SIG-M5 treated with dmso at 0.1 percent for 504 hours (cell line): ENCODE results near the gene RASGRP4.
A peak's percentile ranks its signal among the peaks of the same experiment; 100 is the strongest.
"Not testable (repeated sequence)": the region's sequence is repeated elsewhere in the genome, so short reads cannot be mapped to it uniquely, and the experiment has no call there.

Source experiments
- DNase-seq: peaks from one replicate; lab custom pipeline; 2025; ENCODE audit not compliant: unreplicated experiment; lab: John Stamatoyannopoulos, UW

Gene RASGRP4, protein sequence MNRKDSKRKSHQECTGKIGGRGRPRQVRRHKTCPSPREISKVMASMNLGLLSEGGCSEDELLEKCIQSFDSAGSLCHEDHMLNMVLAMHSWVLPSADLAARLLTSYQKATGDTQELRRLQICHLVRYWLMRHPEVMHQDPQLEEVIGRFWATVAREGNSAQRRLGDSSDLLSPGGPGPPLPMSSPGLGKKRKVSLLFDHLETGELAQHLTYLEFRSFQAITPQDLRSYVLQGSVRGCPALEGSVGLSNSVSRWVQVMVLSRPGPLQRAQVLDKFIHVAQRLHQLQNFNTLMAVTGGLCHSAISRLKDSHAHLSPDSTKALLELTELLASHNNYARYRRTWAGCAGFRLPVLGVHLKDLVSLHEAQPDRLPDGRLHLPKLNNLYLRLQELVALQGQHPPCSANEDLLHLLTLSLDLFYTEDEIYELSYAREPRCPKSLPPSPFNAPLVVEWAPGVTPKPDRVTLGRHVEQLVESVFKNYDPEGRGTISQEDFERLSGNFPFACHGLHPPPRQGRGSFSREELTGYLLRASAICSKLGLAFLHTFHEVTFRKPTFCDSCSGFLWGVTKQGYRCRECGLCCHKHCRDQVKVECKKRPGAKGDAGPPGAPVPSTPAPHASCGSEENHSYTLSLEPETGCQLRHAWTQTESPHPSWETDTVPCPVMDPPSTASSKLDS

DNA sequence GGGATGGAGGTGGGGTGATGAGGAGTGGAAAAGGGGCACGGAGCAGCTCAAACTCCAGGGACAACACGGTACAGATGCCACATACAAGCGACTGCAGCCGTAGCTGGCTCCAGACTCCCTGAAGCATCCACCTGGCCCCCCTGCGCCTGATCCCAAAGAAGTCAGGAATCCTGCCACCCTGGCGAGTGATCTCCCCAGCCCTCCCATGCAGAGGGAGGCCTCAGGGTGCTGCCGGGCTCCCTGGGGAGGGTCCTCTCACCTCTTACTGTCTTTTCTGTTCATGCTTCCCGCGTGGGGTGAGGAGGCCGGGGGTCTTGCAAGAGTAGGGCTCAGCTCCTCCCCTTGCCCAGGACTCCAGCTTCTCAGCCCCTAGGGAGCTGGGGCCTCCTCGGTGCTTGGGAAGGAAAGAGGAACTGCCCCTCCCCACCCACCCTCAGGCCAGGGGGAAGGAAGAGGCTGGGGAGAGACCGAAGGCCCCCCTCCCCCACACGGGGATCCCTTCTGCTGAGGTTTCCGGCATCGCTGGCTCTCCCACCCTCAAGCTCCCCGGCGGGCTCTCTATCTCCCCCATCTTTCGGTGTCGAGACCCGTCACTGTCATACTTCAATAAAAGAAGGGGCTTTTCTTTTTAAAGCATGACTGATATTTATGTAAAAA is at the start of gene RASGRP4:
TSS of gene RASGRP4 (minus strand) at position 410 of the 657 bp plus-strand sequence. CDS start at position 282, 128 bp downstream.
- DNase-seq: peak; percentile 62

DNA sequence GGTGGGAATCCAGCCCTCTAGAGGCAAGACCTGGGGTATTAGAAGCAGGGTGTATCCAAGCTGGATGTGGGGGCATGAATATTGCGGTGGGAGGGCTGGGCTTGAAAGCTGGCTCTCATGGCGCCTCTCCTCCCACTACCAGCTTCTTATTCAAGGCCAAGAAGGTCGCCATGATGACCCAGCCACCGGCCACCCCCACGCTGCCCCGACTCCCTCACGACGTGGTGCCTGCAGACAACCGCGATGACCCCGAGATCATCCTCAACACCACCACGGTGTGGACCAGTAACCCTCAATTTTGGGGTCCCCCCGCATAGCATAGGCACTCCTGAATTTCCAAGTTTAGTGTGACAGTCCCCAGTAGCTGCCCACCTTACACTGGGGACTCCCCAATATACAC is 49.2 kb upstream of the RASGRP4 start:
- no peak for DNase-seq

DNA sequence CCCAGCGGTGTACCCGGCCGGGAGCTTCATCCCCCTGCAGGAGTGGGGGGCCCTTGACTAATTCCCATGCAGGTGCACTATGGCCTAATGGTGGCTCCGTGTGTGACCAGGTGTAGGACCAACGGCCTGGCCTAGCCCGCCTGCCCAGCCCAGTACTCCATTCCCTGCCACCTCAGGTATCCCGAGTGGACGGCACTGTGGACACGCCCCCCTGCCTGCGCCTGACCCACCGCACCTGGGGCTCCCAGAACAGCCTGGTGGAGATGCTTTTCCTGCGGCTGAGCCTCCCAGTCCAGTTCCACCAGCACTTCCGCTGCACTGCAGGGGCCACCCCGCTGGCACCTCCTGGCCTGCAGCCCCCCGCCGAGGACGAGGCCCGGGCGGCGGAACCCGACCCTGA is 47.2 kb upstream of the RASGRP4 start:
- no peak for DNase-seq

DNA sequence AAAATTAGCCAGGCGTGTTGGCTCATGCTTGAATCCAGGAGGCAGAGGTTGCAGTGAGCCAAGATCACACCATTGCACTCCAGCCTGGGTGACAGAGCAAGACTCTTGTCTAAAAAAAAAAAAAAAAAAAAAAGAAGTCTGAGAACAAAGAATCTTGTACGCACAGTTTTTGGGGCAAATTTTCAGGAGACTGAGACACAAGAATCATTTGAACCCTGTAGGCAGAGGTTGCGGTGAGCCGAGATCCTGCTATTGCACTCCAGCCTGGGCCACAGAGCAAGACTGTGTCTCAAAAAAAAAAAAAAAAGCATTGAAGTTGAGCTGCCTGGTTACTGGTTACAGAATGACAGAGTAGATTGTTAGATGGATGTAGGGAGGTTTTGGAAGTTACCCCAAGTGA is 46.7 kb upstream of the RASGRP4 start:
- DNase-seq: not testable (repeated sequence)

DNA sequence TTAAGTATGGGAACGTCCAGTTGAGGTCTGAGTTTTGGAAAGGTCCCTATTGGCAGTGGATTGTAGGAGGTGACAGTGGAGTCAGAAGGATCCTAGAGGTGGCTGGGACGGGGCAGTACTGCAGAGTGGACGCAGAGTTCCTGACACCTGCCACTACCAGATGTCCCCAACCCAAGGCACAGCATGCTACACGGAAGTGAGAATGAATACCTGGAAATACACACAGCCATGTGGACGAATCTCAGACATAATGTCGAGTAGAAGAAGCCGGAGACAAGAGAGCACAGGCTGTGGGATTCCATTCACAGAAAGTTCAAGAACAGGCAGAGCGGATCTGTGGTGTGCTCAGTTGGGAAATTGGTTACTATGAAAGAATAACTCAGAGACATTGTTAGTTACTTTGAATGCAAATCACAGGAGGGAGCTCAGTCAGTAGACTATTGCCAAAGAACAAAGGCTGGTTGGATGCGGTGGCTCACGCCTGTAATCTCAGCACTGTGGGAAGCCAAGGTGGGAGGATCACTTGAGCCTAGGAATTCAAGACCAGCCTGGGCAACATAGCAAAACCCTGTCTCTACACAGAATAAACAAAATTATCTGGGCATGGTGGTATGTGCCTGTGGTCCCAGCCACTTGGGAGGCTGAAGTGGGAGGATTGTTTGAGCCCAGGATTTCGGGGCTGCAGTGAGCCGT is 44.9 kb upstream of the RASGRP4 start:
- DNase-seq: no peak

DNA sequence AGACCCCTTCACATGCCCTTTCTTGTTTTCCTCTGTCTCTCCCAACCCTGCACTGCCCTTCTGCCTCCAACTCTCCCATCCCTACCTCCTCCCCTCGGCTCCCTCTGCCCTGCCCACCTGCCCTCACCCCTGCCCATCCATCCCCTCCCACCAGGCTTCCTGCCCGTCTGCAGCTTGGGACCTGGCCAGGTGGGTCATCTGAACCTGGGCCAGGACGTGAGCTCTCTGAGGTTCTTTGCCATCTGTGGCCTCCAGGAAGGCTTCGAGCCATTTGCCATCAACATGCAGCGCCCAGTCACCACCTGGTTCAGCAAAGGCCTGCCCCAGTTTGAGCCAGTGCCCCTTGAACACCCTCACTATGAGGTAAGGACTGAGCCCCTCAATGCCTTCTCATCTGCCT is 43.1 kb upstream of the RASGRP4 start:
- DNase-seq: no peak

DNA sequence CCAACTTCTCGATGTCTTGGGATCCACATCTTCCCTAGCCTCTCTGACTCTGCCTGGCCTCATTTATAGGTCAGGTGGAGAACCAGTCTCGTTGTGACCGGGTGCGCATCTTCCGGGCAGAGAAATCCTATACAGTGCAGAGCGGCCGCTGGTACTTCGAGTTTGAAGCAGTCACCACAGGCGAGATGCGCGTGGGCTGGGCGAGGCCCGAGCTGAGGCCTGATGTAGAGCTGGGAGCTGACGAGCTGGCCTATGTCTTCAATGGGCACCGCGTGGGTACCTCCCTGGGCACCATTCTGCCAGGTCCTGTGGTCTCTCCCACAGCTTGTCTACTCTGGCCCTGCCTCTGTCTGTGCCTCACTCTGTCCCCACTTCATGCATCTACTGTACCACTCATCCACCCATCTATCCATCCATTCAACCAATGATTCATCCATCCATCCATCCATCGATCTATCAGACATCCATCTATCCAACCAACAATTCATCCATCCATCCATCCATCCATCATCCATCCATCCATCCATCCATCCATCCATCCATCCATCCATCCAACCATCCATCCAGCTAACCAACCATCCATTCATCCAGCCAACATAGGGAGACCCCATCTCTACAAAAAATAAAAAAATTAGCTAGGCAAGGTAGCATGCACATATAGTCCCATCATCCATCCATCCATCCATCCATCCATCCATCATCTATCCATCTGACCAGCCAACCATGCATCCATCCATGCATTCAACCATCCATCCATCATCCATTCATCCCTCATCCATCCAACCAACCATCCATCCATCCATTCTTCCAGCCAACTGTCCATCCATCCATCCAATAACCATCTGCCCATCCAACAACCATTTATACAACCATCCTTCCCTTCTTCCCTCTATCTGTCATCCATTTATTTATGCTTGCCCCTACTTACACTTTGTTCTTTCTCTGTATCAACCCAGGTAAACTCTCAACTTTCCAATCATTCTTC is 41.8 kb upstream of the RASGRP4 start:
- DNase-seq: no peak

DNA sequence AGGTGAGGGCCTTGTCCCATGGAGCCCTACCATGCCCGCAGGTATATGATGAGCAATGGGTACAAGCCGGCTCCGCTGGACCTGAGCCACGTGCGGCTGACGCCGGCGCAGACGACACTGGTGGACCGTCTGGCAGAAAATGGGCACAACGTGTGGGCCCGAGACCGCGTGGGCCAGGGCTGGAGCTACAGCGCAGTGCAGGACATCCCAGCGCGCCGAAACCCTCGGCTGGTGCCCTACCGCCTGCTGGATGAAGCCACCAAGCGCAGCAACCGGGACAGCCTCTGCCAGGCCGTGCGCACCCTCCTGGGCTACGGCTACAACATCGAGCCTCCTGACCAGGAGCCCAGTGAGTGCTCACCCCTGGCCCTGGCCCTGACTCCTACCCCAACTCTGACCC is 40.0 kb upstream of the RASGRP4 start:
- no peak for DNase-seq

DNA sequence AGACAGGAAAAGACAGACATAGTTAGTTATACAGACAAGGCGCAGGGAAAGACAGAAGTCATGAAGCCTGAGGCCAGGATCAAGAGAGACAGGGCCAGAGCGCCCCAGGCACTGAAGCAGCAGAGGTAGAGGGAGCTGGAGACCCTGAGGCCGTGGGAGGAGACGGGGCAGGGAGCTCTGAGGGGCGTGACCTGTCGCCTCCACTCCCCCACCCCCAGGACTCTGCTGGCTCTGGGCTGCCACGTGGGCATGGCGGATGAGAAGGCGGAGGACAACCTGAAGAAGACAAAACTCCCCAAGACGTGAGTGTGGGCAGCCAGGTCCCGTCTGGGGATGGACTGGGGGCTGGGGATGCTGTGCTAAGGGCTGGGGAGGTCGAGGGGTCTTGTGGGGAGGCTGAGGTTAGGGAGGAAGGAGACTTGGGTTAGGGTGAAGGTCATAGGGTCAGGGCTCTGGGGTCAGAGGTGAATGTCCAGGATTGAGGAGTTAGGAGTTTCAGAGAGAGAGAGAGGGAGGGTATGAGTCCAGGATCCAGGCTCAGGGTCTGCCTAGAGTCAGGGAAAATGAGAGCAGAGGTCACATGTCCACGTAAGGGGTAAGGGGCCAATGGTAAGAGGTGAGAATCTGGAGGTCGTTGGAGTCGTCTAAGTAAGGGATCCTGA is 38.5 kb upstream of the RASGRP4 start:
- DNase-seq: no peak

DNA sequence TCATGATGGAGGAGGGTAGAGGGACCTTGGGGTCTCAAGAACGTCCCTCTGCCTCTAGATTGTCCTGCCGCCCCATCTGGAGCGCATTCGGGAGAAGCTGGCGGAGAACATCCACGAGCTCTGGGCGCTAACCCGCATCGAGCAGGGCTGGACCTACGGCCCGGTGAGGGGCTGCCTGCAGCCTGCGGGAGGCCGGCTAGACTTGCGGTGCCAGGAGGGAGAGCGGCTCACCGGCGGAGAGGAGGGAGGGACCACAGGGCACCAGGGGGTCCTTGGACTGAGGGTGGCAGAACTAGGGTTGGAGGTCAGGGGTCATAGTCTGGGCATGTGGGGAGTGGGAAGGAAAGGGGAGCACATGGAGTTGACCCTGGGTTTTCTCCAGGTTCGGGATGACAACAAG is 37.3 kb upstream of the RASGRP4 start:
- DNase-seq: no peak

DNA sequence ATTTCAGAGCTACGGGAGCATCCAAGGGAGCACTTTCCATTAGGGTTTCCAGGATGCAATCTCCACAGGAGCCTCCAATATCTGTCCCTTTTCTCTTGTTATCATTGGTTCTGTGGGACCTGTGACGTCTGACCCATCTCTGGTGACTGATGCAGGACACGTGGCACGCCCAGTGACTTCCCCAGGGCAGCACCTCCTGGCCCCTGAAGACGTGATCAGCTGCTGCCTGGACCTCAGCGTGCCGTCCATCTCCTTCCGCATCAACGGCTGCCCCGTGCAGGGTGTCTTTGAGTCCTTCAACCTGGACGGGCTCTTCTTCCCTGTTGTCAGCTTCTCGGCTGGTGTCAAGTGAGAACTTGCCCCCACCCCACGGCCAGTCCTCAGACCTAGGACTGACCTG is 33.0 kb upstream of the RASGRP4 start:
- no peak for DNase-seq

DNA sequence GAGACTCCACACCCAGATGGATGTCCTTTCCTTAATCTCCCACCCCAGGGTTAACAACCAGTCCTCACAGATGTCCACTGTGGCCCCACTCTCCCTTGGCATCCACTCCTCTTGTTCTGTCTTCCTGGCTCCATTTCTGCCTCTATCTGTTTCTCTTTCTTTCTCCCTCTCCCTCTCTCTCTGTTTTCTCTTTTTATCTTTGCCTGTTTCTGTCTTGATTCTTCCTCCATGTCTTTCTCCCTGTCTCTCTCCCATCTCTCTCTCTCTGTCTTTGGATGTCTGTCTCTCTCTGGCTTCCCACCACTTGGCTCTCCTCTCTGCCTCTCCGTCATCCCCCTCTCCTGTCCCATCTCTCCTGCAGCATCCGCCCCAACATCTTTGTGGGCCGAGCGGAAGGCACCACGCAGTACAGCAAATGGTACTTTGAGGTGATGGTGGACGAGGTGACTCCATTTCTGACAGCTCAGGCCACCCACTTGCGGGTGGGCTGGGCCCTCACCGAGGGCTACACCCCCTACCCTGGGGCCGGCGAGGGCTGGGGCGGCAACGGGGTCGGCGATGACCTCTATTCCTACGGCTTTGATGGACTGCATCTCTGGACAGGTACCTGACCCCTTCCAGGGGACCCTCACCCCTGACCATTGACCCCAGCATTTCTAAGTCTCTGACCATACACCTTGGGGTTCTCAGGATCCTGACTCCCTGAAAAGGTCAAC is 31.8 kb upstream of the RASGRP4 start:
- no peak for DNase-seq

DNA sequence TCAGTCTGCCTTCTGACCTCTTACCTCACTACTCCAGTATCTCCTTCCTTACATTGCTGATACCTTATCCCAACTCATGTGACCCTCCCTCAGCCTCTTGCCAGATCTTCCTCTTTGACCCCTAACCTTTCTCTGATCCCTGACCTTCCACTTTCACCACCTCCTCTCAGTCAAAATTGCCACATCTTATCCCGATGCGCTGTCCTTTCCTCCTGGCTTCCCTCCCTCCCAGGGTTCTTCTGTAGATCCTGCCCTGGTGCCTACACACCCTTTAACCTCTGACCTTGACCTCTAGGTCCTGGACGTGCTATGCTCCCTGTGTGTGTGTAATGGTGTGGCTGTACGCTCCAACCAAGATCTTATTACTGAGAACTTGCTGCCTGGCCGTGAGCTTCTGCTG is 31.2 kb upstream of the RASGRP4 start:
- DNase-seq: no peak

DNA sequence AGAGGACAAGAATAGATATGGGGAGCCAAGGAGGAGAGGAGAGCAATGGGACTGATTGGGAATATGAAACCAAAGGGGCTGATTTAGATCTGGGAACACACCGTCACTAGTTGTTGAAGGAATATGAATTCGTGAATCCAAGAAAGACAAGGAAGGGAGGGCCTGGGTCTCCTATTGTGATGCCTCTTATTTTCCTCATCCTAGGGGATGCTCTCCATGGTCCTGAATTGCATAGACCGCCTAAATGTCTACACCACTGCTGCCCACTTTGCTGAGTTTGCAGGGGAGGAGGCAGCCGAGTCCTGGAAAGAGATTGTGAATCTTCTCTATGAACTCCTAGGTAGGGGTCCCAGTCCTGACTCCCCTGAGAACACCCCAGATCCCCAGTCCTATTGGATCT is 29.0 kb upstream of the RASGRP4 start:
- DNase-seq: no peak

DNA sequence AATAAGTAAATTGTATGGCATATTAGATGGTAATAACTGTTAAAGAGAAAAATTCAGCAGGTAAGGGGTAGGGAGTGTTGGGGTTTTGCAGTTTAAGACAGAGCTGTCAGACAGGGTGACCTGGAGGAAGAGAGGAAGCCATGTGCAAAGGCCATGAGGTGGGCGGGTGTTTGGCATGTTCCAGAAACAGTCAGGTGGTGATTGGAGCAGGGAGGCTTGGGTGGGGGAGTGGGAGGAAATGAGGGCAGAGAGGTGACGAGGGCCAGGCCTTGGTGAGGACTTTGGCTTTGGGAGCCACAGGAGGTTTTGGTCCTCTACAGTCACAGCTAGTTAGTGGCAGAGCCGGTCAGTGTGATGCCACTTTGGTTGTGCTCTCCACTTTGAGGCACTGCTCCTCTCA is 27.6 kb upstream of the RASGRP4 start:
- DNase-seq: no peak

DNA sequence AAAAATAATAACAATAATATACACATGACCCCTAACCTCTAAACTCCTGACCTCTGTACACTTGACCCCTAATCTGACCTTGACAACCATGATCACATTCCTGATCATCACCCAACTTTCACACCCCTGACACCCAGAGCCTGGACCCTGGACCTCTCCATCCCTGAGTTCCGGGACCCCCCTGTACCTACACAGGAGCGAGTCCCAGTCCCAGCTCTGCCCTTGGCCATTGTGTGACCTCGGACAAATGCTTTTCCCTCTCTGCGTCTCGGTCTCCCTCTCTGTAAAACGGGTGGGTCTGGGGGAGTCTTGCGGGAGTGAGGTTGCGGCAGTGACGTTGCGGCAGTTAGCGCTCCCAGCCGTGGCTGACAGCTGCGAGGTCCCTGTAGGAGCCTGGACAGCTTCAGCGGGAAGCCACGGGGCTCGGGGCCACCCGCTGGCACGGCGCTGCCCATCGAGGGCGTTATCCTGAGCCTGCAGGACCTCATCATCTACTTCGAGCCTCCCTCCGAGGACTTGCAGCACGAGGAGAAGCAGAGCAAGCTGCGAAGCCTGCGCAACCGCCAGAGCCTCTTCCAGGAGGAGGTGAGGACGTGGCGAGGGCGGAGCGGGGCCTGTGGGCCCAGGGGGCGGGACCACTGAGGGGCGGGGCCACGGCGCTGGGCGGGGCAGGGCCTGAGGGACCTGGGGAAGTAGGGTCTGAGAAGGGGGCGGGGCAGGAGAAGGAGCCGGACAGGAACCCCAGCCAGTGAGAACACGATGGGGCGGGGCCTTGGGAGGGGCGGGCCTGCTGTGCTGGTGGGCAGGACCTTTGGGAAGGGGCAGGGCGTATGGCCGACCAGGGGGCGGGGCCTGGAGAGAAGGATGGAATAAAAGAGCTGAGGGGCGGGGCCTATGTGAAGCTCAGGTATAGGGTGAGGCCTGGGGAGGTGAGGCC is 26.7 kb upstream of the RASGRP4 start:
- DNase-seq: no peak

DNA sequence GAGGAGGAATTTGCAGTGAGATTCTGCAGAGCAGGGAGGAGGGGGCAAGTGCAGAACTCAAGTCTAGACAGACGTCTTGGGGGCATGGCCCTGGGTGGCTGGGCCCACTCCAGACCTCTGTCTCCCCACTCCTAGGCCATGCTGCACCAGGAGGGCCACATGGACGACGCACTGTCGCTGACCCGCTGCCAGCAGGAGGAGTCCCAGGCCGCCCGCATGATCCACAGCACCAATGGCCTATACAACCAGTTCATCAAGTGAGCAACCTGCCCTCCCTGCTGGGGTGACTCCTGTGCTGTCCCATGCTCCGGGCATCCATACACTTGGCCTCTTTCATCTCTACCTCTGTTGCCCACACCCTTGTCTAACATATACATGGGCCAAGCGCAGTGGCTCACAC is 25.6 kb upstream of the RASGRP4 start:
- DNase-seq: no peak

DNA sequence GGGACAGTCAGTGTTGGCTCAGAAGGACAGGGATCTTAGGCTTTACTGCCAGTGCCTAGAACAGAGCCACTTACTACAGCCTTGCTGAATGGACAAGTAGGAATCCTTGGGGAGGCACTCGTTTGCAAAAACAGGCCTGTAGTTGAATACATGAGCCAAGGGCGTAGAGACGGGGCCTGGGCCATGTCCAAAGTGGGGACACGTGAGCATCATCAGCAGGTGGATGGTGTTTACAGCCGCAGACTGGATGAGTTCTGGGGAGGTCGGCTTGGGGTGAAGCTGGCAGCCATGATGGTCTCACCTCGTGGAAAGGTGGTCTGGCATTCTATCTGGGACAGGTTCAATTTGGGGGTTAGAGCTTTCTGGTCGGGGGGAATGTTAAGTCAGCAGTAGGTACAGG is 25.0 kb upstream of the RASGRP4 start:
- no peak for DNase-seq
